CD8-positive, alpha-beta memory T cell (primary cell): Measurements from ENCODE around the gene PPP1R1A. TPM values are rescaled to one million over a fixed set of nuclear protein-coding genes. Genes with fewer than 3 reads are reported as not detected.

Source experiments
- CTCF ChIA-PET: fragments of 350-600 bp; sonication (Branson Sonifier 250); formaldehyde crosslinking; loops from one replicate; lab custom pipeline; 2021; ENCODE audit warnings: antibody characterized with exemption; lab: Charles Lee
- POLR2A ChIA-PET: fragments of 350-600 bp; sonication (Branson Sonifier 250); formaldehyde crosslinking; loops from one replicate; lab custom pipeline; 2021; ENCODE audit warnings: antibody characterized with exemption; lab: Charles Lee
- DNase-seq, 5 donors: peaks; one replicate each; pipeline versions ENCODE4 v3.0.0 to v3.0.0-alpha.2; 2020 to 2022; ENCODE audit warnings: mixed read lengths in 1 of 5
- H3K27ac ChIP-seq: one replicate; pipeline ENCODE4 v1.7.0; 2013; ENCODE audit warnings: low read depth, mild to moderate bottlenecking, low read length, moderate library complexity
- H3K27me3 ChIP-seq: 2 replicates; pipeline ENCODE4 v1.7.0; 2013; ENCODE audit warnings: low read length, mild to moderate bottlenecking; ENCODE audit not compliant: insufficient read depth, poor library complexity, severe bottlenecking
- H3K36me3 ChIP-seq: 2 replicates; pipeline ENCODE4 v1.7.0; 2013; ENCODE audit warnings: mild to moderate bottlenecking, low read length, moderate library complexity; ENCODE audit not compliant: insufficient read depth
- H3K4me1 ChIP-seq: 2 replicates; pipeline ENCODE4 v1.7.0; 2013; ENCODE audit warnings: mild to moderate bottlenecking, low read length, moderate library complexity; ENCODE audit not compliant: insufficient read depth
- H3K4me3 ChIP-seq: 2 replicates; pipeline ENCODE4 v1.7.0; 2013; ENCODE audit warnings: mild to moderate bottlenecking, low read length
- H3K9me3 ChIP-seq: 2 replicates; pipeline ENCODE4 v1.7.0; 2013; ENCODE audit warnings: mild to moderate bottlenecking, low read length
- H3K27ac Mint-ChIP-seq, 8 donors: one replicate each; pipeline ENCODE4 v1.8.0; 2020 to 2021; ENCODE audit warnings: mixed read lengths in 8 of 8, mild to moderate bottlenecking in 6 of 8, inconsistent platforms in 3 of 8, moderate library complexity in 3 of 8
- H3K27me3 Mint-ChIP-seq, 2 donors: one replicate each; pipeline ENCODE4 v1.8.0; 2020 to 2021; ENCODE audit warnings: mixed read lengths in 2 of 2, mild to moderate bottlenecking in 1 of 2, moderate library complexity in 1 of 2
- H3K36me3 Mint-ChIP-seq, 3 donors: one replicate each; pipeline ENCODE4 v1.8.0; 2020 to 2021; ENCODE audit warnings: mixed read lengths in 3 of 3, inconsistent platforms in 1 of 3, mild to moderate bottlenecking in 1 of 3
- H3K4me1 Mint-ChIP-seq, 3 donors: one replicate each; pipeline ENCODE4 v1.8.0; 2020 to 2021; ENCODE audit warnings: mixed read lengths in 3 of 3, inconsistent platforms in 1 of 3, mild to moderate bottlenecking in 1 of 3
- H3K4me3 Mint-ChIP-seq, 7 donors: one replicate each; pipeline ENCODE4 v1.8.0; 2020 to 2021; ENCODE audit warnings: mixed read lengths in 7 of 7, mild to moderate bottlenecking in 6 of 7, moderate library complexity in 4 of 7, inconsistent platforms in 2 of 7
- H3K9me3 Mint-ChIP-seq, 5 donors: one replicate each; pipeline ENCODE4 v1.8.0; 2020 to 2022; ENCODE audit warnings: mixed read lengths in 5 of 5, mild to moderate bottlenecking in 3 of 5, moderate library complexity in 2 of 5, inconsistent platforms in 1 of 5
- polyA plus RNA-seq: library from polyadenylated mRNA; unstranded; fragments of 300-500 nt; fragmentation: Illumina TruSeq; gene quantifications from one replicate; pipeline ENCODE4 v1.2.3, GENCODE V29; 2021
- total RNA-seq, 2 experiments: library from RNA; stranded (reverse); gene quantifications; one replicate each; pipeline ENCODE4 v1.2.3, GENCODE V29; 2021

The PPP1R1A gene
- total and polyA plus RNA-seq, 3 experiments from 2014 or later, result not detected

GRCh38 chr12:54579258-54579657 lies 9.2 kb downstream of the PPP1R1A start:
- ChIA-PET POLR2A (no interaction called here), CTCF (interaction anchor here (0.8 to 4.0 kb wide), 9 partner anchors 8 to 161 kb away, joined by 3 to 26 read pairs (median 6); partner anchors contain the start of gene PDE1B)
- no peaks in the 10 kb centered on the region for H3K9me3 ChIP-seq
- H3K4me3 ChIP-seq, result no peak overlapping the region
- no peaks in the 10 kb centered on the region for H3K9me3 Mint-ChIP-seq
- H3K4me3 Mint-ChIP-seq, result no peak overlapping the region
- no peak for DNase-seq
- peaks cover 0 to 28% (median 6%) of the 10 kb centered on the region in 3 donors for H3K36me3 Mint-ChIP-seq
- peak overlapping the region in 2 of 8 donors; percentile 33 to 77 for H3K27ac Mint-ChIP-seq
- peaks cover 4 to 11% (median 7%) of the 10 kb centered on the region in 3 donors for H3K4me1 Mint-ChIP-seq
- no peak overlapping the region for H3K27ac ChIP-seq
- no peaks in the 10 kb centered on the region for H3K27me3 ChIP-seq
- peaks cover 0 to 7% of the 10 kb centered on the region in 2 donors for H3K27me3 Mint-ChIP-seq
- H3K4me1 ChIP-seq, result no peaks in the 10 kb centered on the region
- no peaks in the 10 kb centered on the region for H3K36me3 ChIP-seq

- DNase-seq, result no peak
- ChIA-PET POLR2A (no interaction called here), CTCF (interaction anchor here (0.8 to 4.0 kb wide), 6 partner anchors 7 to 160 kb away, joined by 3 to 26 read pairs (median 4); no protein-coding TSS in a partner anchor)
- Mint-ChIP-seq H3K27ac (peak overlapping the region in 2 of 8 donors; percentile 33 to 77), H3K4me3 (no peak overlapping the region), H3K9me3 (no peaks in the 10 kb centered on the region), H3K4me1 (peaks cover 4 to 11% (median 7%) of the 10 kb centered on the region in 3 donors), H3K27me3 (peaks cover 0 to 4% of the 10 kb centered on the region in 2 donors), H3K36me3 (peaks cover 0 to 28% (median 6%) of the 10 kb centered on the region in 3 donors)
- Histone ChIP-seq H3K36me3 (no peaks in the 10 kb centered on the region), H3K4me1 (no peaks in the 10 kb centered on the region), H3K9me3 (no peaks in the 10 kb centered on the region), H3K27ac (no peak overlapping the region), H3K27me3 (no peaks in the 10 kb centered on the region), H3K4me3 (no peak overlapping the region)
These were observed 9.7 kb downstream of the PPP1R1A start for GRCh38 chr12:54578778-54579177.

- Histone ChIP-seq H3K4me3 (no peak overlapping the region), H3K27me3 (no peaks in the 10 kb centered on the region), H3K9me3 (no peaks in the 10 kb centered on the region), H3K27ac (no peak overlapping the region), H3K36me3 (no peaks in the 10 kb centered on the region), H3K4me1 (no peaks in the 10 kb centered on the region)
- Mint-ChIP-seq H3K4me3 (no peak overlapping the region), H3K27me3 (no peaks in the 10 kb centered on the region), H3K4me1 (no peaks in the 10 kb centered on the region), H3K36me3 (peaks cover 0 to 63% (median 21%) of the 10 kb centered on the region in 3 donors), H3K27ac (no peak overlapping the region), H3K9me3 (no peaks in the 10 kb centered on the region)
- CTCF ChIA-PET, result no interaction called here
- POLR2A ChIA-PET, result no interaction called here
- no peak for DNase-seq
These were observed 15.6 kb downstream of the PPP1R1A start for GRCh38 chr12:54572881-54573280.

GRCh38 chr12:54571193-54572188 lies 17.0 kb downstream of the PPP1R1A start:
- no peaks in the 10 kb centered on the region for H3K36me3 ChIP-seq
- Mint-ChIP-seq H3K4me3 (no peak overlapping the region), H3K27ac (peak overlapping the region in 1 of 8 donors; percentile 35), H3K36me3 (peaks cover 0 to 53% (median 19%) of the 10 kb centered on the region in 3 donors), H3K9me3 (no peaks in the 10 kb centered on the region), H3K4me1 (no peaks in the 10 kb centered on the region), H3K27me3 (no peaks in the 10 kb centered on the region)
- H3K4me1 ChIP-seq, result no peaks in the 10 kb centered on the region
- no peak overlapping the region for H3K27ac ChIP-seq
- no peak overlapping the region for H3K4me3 ChIP-seq
- no peaks in the 10 kb centered on the region for H3K9me3 ChIP-seq
- ChIA-PET CTCF (interaction anchor here (1.8 kb wide), 1 partner anchor 8 kb away, joined by 6 read pairs; no protein-coding TSS in a partner anchor), POLR2A (no interaction called here)
- DNase-seq, result no peak
- no peaks in the 10 kb centered on the region for H3K27me3 ChIP-seq

- Histone ChIP-seq H3K4me1 (no peaks in the 10 kb centered on the region), H3K9me3 (no peaks in the 10 kb centered on the region), H3K4me3 (no peak overlapping the region), H3K27ac (no peak overlapping the region), H3K36me3 (no peaks in the 10 kb centered on the region), H3K27me3 (no peaks in the 10 kb centered on the region)
- H3K4me1 Mint-ChIP-seq, result no peaks in the 10 kb centered on the region
- peaks cover 0 to 40% (median 19%) of the 10 kb centered on the region in 3 donors for H3K36me3 Mint-ChIP-seq
- H3K27ac Mint-ChIP-seq, result no peak overlapping the region
- H3K4me3 Mint-ChIP-seq, result no peak overlapping the region
- CTCF ChIA-PET, result no interaction called here
- POLR2A ChIA-PET, result no interaction called here
- no peaks in the 10 kb centered on the region for H3K9me3 Mint-ChIP-seq
- no peak for DNase-seq
- H3K27me3 Mint-ChIP-seq, result no peaks in the 10 kb centered on the region
These were observed 18.4 kb downstream of the PPP1R1A start for GRCh38 chr12:54569995-54570528.

- peaks cover 0 to 37% (median 20%) of the 10 kb centered on the region in 3 donors for H3K36me3 Mint-ChIP-seq
- no peaks in the 10 kb centered on the region for H3K9me3 Mint-ChIP-seq
- no peaks in the 10 kb centered on the region for H3K36me3 ChIP-seq
- ChIA-PET POLR2A (no interaction called here), CTCF (interaction anchor here (4.4 kb wide), 1 partner anchor 11 kb away, joined by 22 read pairs; no protein-coding TSS in a partner anchor)
- H3K27ac Mint-ChIP-seq, result no peak overlapping the region
- H3K4me3 ChIP-seq, result no peak overlapping the region
- H3K27me3 Mint-ChIP-seq, result no peaks in the 10 kb centered on the region
- H3K4me1 Mint-ChIP-seq, result no peaks in the 10 kb centered on the region
- H3K4me1 ChIP-seq, result no peaks in the 10 kb centered on the region
- no peak overlapping the region for H3K4me3 Mint-ChIP-seq
- DNase-seq, result no peak
- H3K27ac ChIP-seq, result no peak overlapping the region
- no peaks in the 10 kb centered on the region for H3K27me3 ChIP-seq
- H3K9me3 ChIP-seq, result no peaks in the 10 kb centered on the region
These were observed 19.4 kb downstream of the PPP1R1A start for GRCh38 chr12:54569072-54569471.

- POLR2A ChIA-PET, result no interaction called here
- Histone ChIP-seq H3K9me3 (no peaks in the 10 kb centered on the region), H3K36me3 (no peaks in the 10 kb centered on the region), H3K27ac (no peak overlapping the region), H3K27me3 (no peaks in the 10 kb centered on the region), H3K4me1 (no peaks in the 10 kb centered on the region), H3K4me3 (no peak overlapping the region)
- Mint-ChIP-seq H3K36me3 (peaks cover 0 to 21% (median 15%) of the 10 kb centered on the region in 3 donors), H3K9me3 (no peaks in the 10 kb centered on the region), H3K4me3 (no peak overlapping the region), H3K27ac (peak overlapping the region in 1 of 8 donors; percentile 23), H3K27me3 (no peaks in the 10 kb centered on the region), H3K4me1 (peaks cover under 1 to 2% (median 2%) of the 10 kb centered on the region in 3 donors)
- DNase-seq, result no peak
- CTCF ChIA-PET, result interaction anchor here (1.5 to 4.4 kb wide), 2 partner anchors 10 to 13 kb away, joined by 5 to 22 read pairs; no protein-coding TSS in a partner anchor
These were observed 21.7 kb downstream of the PPP1R1A start for GRCh38 chr12:54566792-54567191.
